ENCODE data around the gene PFDN4.
A peak's percentile ranks its signal among the peaks of the same experiment; 100 is the strongest.

Gene PFDN4

DNA sequence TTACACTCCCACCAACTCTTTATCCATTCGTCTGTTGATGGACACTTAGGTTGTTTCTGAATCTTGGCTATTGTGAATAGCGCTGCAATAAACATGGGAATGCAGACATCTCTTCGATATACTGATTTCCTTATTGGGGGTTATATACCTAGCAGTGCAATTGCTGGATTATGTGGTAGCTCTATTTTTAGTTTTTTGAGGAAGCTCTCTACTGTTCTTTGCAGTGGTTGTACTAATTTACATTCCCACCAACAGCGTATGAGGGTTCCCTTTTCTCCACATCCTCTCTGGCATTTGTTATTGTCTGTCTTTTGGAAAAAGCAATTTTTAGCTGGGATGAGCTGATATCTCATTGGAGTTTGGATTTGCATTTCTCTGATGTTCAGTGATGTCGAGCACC, 4.6 kb upstream of the PFDN4 start:
- H3K4me3 ChIP-seq (ENCODE audit: low read depth, low read length) = no peak overlapping the region
- TF ChIP-seq, protein P1, sequence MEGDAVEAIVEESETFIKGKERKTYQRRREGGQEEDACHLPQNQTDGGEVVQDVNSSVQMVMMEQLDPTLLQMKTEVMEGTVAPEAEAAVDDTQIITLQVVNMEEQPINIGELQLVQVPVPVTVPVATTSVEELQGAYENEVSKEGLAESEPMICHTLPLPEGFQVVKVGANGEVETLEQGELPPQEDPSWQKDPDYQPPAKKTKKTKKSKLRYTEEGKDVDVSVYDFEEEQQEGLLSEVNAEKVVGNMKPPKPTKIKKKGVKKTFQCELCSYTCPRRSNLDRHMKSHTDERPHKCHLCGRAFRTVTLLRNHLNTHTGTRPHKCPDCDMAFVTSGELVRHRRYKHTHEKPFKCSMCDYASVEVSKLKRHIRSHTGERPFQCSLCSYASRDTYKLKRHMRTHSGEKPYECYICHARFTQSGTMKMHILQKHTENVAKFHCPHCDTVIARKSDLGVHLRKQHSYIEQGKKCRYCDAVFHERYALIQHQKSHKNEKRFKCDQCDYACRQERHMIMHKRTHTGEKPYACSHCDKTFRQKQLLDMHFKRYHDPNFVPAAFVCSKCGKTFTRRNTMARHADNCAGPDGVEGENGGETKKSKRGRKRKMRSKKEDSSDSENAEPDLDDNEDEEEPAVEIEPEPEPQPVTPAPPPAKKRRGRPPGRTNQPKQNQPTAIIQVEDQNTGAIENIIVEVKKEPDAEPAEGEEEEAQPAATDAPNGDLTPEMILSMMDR (IDR thresholded peaks at IDR 0.05; ENCODE audit: low read depth, low read length) = no peak

DNA sequence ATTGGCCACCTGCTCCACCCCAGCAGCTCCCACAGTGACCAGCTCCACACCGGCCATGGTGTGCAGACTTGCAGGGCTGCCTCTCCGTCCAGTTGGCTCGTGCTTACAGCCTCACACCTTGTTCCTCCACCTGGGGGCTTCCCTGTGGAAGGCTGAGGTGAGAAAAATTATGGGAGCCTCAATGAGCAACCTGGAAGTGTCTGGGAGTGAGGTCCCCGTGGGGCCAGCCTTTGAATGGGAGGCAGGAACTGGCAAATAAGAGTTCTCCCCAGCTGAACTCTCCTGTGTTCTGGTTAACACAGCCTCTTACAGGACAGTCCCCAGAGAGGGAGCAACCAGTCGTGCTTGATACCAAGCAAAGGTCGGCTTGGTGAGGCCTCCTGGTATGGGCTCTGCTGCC, 3.8 kb upstream of the PFDN4 start:
- H3K4me3 ChIP-seq (ENCODE audit: low read depth, low read length) = no peak overlapping the region
- TF ChIP-seq, protein P1 (IDR thresholded peaks at IDR 0.05; ENCODE audit: low read depth, low read length) = no peak

DNA sequence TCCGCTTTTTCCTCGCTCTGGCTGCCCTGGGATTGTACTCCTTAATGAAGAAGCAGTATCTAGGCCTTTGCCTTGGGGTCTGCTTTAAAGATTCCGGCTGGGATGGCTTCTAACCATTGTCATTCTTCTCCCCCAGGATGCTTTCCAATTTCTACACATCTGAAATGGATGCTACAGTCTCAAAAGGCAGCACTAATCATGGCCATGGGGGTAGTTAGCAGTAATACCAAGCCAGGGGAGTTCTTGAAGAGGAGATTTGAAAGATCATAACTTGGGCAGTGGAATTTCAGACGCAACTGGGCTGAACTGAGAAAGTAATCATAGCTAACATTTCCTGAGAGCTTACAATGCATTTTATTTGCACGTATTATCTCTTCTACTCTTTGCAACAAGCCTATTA, 3.4 kb upstream of the PFDN4 start:
- H3K4me3 ChIP-seq (ENCODE audit: low read depth, low read length) = no peak overlapping the region
- TF ChIP-seq, protein P1 (IDR thresholded peaks at IDR 0.05; ENCODE audit: low read depth, low read length) = no peak

DNA sequence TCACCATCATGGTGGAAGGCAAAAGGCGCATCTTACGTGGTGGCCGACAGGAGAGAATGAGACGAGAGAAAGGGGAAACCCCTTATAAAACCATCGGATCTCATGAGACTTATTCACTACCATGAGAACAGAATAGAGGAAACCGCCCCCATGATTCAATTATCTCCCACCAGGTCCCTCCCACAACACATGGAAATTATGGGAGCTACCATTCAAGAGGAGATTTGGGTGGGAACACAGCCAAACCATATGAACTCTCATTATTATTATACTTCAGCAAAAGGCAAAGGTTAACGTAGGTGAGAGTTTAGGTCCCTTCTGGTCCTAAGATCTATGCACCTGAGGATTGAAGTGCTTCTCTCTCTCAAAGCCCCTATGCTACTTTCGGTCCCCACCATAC, 2.4 kb upstream of the PFDN4 start:
- H3K4me3 ChIP-seq (ENCODE audit: low read depth, low read length) = no peak overlapping the region
- TF ChIP-seq, protein P1 (IDR thresholded peaks at IDR 0.05; ENCODE audit: low read depth, low read length) = no peak

DNA sequence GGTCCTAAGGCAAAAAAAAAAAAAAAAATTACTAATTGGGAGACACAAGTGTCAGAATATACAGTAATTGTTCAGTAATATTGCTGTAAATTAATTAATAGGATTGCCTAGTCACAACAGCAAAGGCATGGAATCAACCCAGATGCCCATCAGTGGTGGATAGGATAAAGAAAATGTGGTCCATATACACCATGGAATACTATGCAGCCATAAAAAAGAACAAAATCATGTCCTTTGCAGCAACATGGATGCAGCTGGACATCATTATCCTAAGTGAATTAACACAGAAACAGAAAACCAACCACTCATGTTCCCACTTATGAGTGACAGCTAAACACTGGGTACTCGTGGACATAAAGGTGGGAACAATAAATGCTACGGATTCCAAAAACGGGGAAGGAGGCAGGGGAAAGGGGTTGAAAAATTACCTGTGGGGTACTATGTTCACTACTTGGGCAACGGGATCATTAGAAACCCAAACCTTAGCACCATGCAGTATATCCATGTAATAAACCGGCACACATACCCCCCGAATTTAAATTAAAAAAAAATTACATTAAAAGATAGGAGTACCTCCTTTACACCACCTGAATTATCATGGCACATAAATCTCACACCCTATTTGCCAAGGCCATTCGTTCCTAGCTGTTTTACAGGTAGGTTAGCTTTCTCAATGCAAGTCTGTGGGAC, 689 bp upstream of the PFDN4 start:
- no peak overlapping the region for H3K4me3 ChIP-seq (ENCODE audit: low read depth, low read length)

DNA sequence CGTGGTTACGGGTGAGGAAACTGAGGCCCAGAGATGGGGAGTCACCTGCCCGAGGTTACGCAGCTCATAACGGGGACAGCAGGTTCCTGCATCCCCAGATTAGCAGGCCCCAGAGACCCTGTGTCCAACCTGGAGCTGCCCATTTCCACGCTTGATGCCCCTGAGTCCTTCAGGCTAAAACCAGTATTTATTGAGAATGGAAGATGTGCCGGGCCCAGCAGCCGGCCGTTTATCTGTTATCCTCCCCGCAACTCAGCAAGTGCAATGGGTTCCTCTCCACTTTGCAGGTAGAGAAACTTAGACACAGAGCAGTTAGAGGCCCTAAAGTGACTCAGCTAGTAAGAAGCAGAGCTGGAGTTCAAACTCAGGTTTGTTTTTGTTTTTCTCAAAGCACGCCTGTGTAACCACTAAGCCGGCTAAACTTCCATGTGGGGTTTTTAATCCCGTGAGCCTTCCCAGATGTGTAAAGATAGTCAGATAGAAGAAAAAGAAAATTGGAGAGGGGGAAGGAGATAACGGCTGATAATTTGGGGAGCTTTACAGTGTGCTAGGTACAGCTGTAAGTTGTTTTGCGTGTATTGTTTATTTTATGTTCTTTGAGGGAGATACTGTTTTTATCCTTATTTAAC, 775 bp downstream of the PFDN4 start:
- TF ChIP-seq, protein P1 (IDR thresholded peaks at IDR 0.05; ENCODE audit: low read depth, low read length) = no peak
- peak overlapping the region; percentile 97 for H3K4me3 ChIP-seq (ENCODE audit: low read depth, low read length)

More for the DNA sequence above, 689 bp upstream of the PFDN4 start:
- TF ChIP-seq, protein P1 (IDR thresholded peaks at IDR 0.05; ENCODE audit: low read depth, low read length) = no peak

DNA sequence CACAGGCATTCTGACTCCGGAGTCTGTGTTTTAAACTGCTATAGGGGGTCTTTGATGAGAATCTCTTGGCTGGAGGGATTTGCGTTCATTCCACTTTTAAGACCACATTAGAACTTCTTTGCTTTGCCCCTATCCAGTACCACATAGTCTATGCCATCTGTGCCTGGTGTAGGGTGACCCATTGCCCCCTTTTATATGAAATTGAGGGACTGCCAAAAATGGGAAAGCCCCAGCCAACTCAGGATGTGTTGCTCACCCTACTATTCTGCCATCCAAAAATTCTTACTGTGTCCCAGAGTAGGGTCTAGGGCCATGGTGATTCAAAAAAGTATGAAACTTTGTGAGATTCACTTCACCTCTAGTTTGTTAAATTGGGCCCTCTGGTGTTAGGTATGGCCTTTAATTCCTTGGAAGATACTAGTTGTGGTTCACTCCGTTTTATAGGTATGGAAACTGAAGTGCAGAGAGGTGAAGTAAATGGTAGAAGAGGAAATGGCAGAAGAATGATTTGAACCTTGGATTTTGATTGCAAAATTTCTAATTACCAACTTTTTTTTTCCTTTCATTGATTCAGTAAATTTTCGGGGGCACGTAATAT, 1.4 kb downstream of the PFDN4 start:
- H3K4me3 ChIP-seq (ENCODE audit: low read depth, low read length) = peak overlapping the region; percentile 97
- TF ChIP-seq, protein P1 (IDR thresholded peaks at IDR 0.05; ENCODE audit: low read depth, low read length) = no peak
